SH-SY5Y (cell line): ENCODE data around the gene YIPF3.

Experiments
- GATA2 ChIP-seq: IDR thresholded peaks from 2 replicates; pipeline ENCODE4 v1.6.1; 2011; ENCODE audit warnings: mild to moderate bottlenecking, low read depth, low read length
- GATA3 ChIP-seq: IDR thresholded peaks from 2 replicates; pipeline ENCODE4 v1.6.1; 2011; ENCODE audit warnings: low read depth, mild to moderate bottlenecking, low read length, moderate library complexity

DNA sequence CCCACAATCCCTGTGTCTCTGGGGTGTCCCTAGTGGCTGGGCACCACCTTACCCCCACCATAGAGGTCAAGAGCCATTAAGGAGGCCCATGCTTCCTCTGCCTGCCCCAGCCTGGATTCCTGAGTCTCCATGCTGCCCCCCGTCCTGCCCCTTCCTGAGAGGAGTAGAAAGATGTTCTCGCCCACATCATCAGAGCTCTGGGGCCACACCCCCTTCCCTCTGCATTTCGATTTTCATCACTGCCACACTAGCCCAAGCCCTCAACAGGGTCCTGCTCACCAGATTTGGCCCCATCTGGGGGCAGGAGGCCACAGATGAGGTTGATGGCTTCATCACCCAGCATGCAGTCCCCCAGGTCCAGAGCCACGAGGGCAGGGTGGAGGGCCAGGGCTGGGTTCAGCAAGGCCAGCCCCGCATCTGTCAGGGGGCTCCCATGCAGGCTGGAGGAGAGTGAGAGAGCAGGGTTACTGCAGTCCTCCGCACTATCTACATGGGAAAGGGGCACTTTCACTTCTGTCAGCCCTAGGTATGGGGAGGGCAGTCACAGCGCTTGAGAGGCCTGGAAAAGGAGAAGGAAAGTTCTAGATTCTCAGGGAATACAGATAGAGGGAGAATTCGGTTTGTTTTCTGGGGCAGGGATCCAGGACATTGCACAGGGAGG lies 8.1 kb downstream of the YIPF3 start:
- TF ChIP-seq GATA3 (no peak), GATA2 (no peak)
